Tibial artery (tissue), 4 donors: ENCODE data around the gene HAGHL.

ENCODE experiments used
- DNase-seq, 2 donors: peaks; one replicate each; pipeline ENCODE4 v3.0.0-alpha.2; 2019
- H3K27ac ChIP-seq, 2 donors: fragments of 200-600 bp; sonication (generic) in 1 of 2; 1 replicate in 1 of 2; 2 replicates in 1 of 2; pipeline ENCODE4 v1.5.1; 2018 to 2019; ENCODE audit warnings: mild to moderate bottlenecking in 1 of 2
- H3K27me3 ChIP-seq, 2 donors: fragments of 200-600 bp; sonication (generic) in 1 of 2; one replicate each; pipeline versions ENCODE4 v1.5.1 to v1.6.0; 2016 to 2019
- H3K36me3 ChIP-seq, 3 donors: fragments of 200-600 bp; sonication (generic) in 2 of 3; one replicate each; pipeline ENCODE4 v1.5.1; 2016 to 2019; ENCODE audit warnings: mild to moderate bottlenecking in 2 of 3
- H3K4me1 ChIP-seq, 4 donors: fragments of 200-600 bp; sonication (generic) in 2 of 4; 1 replicate in 3 of 4; 2 replicates in 1 of 4; pipeline ENCODE4 v1.5.1; 2016 to 2019
- H3K4me3 ChIP-seq, 2 donors: fragments of 200-600 bp; sonication (generic) in 1 of 2; 1 replicate in 1 of 2; 2 replicates in 1 of 2; pipeline ENCODE4 v1.5.1; 2018 to 2019; ENCODE audit warnings: mild to moderate bottlenecking in 2 of 2
- H3K9me3 ChIP-seq, 3 donors: fragments of 200-600 bp; sonication (generic) in 1 of 3; one replicate each; pipeline ENCODE4 v1.5.1; 2016 to 2019
- intact Hi-C: fragments of 100-400 bp; cut with DNase I; formaldehyde crosslinking; loops from one replicate; pipeline ENCODE4 v1.15.0; 2023; ENCODE audit warnings: low total_unique reads
- TF ChIP-seq, protein P1 (sequence below), 2 experiments: fragments of 200-600 bp in 1 of 2; fragments of 450-650 bp in 1 of 2; IDR thresholded peaks; one replicate each; pipeline ENCODE4 v1.5.1; 2017 to 2019; ENCODE audit warnings: antibody characterized with exemption in 2 of 2, mild to moderate bottlenecking in 1 of 2, moderate library complexity in 1 of 2

Gene HAGHL

DNA sequence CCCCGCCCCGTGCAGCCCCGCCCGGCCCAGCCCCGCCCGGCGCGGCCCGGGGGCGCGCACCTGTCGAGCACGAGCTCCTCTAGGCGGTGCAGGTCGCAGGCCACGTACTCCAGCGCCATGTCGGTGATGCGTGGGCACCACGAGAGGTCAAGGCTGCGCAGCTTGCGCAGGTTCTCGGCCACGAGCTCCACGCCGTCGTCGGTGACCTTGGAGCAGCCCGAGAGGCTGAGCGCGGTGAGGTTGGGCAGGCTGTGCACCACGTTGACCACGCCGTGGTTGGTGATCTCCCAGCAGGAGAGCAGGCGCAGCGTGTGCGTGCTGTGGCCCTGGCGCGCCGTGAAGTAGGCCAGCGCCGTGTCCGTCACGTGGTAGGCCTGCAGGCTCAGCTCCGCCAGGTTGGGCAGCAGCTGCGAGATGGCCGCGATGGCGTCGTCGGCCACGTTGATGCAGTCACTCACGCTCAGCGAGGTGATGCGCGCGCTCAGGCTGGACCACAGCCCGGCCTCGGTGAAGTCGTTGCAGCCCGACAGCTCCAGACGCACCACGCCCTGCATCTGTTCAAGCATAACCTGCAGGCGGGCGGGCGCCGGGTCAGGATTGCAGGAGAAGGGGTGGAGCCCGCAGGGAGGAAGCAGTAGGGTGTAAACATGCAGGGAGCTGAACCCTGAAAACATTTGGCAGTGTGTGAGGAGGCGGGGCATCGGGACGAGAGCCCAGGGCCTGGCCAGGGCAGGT is 31.4 kb upstream of the HAGHL start:
- Histone ChIP-seq H3K27ac (no peak overlapping the region), H3K27me3 (peaks cover 9 to 87% of the 10 kb centered on the region in 2 donors), H3K4me3 (peak overlapping the region in 1 of 2 donors; percentile 4), H3K9me3 (no peaks in the 10 kb centered on the region), H3K4me1 (peaks cover 0 to 35% (median 20%) of the 10 kb centered on the region in 4 donors), H3K36me3 (no peaks in the 10 kb centered on the region)
- intact Hi-C loops = no loop called here
- TF ChIP-seq, protein P1, sequence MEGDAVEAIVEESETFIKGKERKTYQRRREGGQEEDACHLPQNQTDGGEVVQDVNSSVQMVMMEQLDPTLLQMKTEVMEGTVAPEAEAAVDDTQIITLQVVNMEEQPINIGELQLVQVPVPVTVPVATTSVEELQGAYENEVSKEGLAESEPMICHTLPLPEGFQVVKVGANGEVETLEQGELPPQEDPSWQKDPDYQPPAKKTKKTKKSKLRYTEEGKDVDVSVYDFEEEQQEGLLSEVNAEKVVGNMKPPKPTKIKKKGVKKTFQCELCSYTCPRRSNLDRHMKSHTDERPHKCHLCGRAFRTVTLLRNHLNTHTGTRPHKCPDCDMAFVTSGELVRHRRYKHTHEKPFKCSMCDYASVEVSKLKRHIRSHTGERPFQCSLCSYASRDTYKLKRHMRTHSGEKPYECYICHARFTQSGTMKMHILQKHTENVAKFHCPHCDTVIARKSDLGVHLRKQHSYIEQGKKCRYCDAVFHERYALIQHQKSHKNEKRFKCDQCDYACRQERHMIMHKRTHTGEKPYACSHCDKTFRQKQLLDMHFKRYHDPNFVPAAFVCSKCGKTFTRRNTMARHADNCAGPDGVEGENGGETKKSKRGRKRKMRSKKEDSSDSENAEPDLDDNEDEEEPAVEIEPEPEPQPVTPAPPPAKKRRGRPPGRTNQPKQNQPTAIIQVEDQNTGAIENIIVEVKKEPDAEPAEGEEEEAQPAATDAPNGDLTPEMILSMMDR (IDR thresholded peaks at IDR 0.05) = no peak
- DNase-seq = no peak

DNA sequence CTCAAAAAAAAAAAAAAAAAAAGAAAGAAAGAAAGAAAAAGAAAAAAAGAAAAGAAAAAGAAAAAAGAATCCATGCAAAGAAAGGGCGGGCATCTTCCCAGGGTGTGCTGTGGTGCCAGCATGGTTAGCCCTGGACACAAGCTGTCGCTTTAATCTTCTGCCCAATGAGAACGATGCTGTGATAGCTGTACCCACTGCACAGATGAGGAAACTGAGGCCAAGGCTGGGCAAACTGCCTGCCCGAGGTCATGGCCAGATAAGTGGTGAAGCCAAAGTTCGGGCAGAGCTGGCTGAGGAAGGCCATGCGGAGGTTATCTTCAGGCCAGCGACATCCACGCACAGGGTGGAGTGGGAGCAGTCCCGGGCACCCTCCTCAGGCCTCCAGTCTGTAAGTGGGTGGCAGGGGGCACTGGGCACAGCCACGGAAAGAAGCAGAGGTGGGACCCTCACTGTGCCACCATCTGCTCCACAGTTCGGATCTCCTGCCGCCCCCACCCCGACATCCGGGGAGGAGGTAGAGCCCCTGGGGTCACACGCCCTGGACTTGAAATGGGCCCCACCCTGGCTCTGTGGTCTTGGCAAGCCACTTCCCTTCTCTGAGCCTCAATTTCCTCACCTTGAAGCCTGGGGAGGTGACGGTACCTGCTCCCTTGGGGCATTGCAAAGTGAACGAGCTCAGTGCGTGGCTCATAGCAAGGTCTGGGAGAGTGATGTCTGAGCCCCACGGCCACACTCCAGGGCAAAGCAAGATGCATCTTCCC is 27.8 kb upstream of the HAGHL start:
- Histone ChIP-seq H3K36me3 (no peaks in the 10 kb centered on the region), H3K9me3 (no peaks in the 10 kb centered on the region), H3K4me3 (no peak overlapping the region), H3K27ac (no peak overlapping the region), H3K27me3 (peaks cover 3 to 96% of the 10 kb centered on the region in 2 donors), H3K4me1 (peaks cover 0 to 31% (median 12%) of the 10 kb centered on the region in 4 donors)
- DNase-seq = no peak
- TF ChIP-seq, protein P1 (IDR thresholded peaks at IDR 0.05) = no peak
- intact Hi-C loops = no loop called here

- peaks cover 0 to 26% (median 4%) of the 10 kb centered on the region in 4 donors for H3K4me1 ChIP-seq
- no peak for DNase-seq
- H3K36me3 ChIP-seq = no peaks in the 10 kb centered on the region
- no peak overlapping the region for H3K4me3 ChIP-seq
- intact Hi-C loops = no loop called here
- H3K27me3 ChIP-seq = peaks cover 0 to 95% of the 10 kb centered on the region in 2 donors
- no peaks in the 10 kb centered on the region for H3K9me3 ChIP-seq
- no peak overlapping the region for H3K27ac ChIP-seq
- TF ChIP-seq, protein P1 (IDR thresholded peaks at IDR 0.05) = no peak
These were observed 26.0 kb upstream of the HAGHL start for GRCh38 chr16:700684-701584.

DNA sequence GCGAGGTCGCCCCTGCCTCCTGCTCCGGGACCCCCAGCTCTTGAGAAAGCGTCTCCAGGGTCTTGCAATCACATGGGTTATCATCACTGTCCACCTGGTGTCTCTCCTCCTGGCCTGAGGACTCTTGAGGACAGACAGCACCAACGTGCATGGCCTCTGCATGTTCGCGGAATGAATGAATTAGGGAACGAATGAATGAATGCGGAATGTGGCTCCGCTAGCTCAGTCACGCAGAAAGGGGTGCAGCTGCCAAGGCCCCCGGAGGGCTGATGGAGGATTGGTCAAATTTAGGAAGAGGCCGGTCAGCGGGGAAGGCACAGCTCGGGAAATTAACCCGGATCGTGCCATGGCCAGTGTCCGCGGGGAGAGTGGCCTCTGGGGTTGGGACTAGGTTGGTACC is 24.6 kb upstream of the HAGHL start:
- H3K4me1 ChIP-seq = peaks cover 0 to 38% (median 10%) of the 10 kb centered on the region in 4 donors
- DNase-seq = no peak
- peaks cover 0 to 95% of the 10 kb centered on the region in 2 donors for H3K27me3 ChIP-seq
- no peaks in the 10 kb centered on the region for H3K36me3 ChIP-seq
- no peak overlapping the region for H3K27ac ChIP-seq
- intact Hi-C loops = no loop called here
- TF ChIP-seq, protein P1 (IDR thresholded peaks at IDR 0.05) = no peak
- H3K4me3 ChIP-seq = no peak overlapping the region
- H3K9me3 ChIP-seq = no peaks in the 10 kb centered on the region

DNA sequence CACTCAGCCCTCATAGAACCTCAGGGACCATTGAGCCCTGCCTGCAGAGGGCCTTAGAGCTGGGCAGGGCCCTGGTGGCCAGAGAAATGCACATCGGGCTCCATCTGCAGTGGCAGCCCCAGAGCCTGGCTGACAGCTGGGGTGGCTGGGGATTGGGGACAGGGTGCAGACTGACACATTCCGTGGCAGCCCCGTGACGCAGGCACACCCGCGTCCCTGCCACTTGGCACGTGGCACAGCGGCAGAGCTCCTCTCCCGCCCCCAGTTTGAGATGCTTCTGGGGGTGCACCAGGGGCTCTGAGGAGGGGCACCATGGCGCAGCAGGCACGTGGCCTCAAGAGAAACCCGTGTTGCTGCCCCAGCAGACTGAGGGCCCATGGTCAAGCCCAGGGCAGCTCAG is 23.5 kb upstream of the HAGHL start:
- Histone ChIP-seq H3K4me3 (no peak overlapping the region), H3K27me3 (peaks cover 0 to 94% of the 10 kb centered on the region in 2 donors), H3K27ac (no peak overlapping the region), H3K4me1 (peaks cover 0 to 38% (median 10%) of the 10 kb centered on the region in 4 donors), H3K36me3 (no peaks in the 10 kb centered on the region), H3K9me3 (no peaks in the 10 kb centered on the region)
- TF ChIP-seq, protein P1 (IDR thresholded peaks at IDR 0.05) = no peak
- no peak for DNase-seq
- intact Hi-C loops = no loop called here
